Common myeloid progenitor, CD34-positive (primary cell): ENCODE data around the gene CD300H.
"Not testable (repeated sequence)": the region's sequence is repeated elsewhere in the genome, so short reads cannot be mapped to it uniquely, and the experiment has no call there.

Source experiments
- CTCF ChIA-PET: fragments of 350-600 bp; sonication (Branson Sonifier 250); formaldehyde crosslinking; loops from one replicate; lab custom pipeline; 2021; ENCODE audit warnings: antibody characterized with exemption; lab: Charles Lee
- POLR2A ChIA-PET: fragments of 350-600 bp; sonication (Branson Sonifier 250); formaldehyde crosslinking; loops from one replicate; lab custom pipeline; 2021; ENCODE audit warnings: antibody characterized with exemption; lab: Charles Lee
- DNase-seq, 3 donors: peaks; one replicate each; pipeline versions ENCODE4 v3.0.0 to v3.0.0-alpha.2; 2013
- H3K27ac ChIP-seq, 2 experiments: 1 replicate in 1 of 2; 2 replicates in 1 of 2; pipeline ENCODE4 v1.7.0; 2013; ENCODE audit warnings: inconsistent platforms in 2 of 2, low read length in 2 of 2, mild to moderate bottlenecking in 2 of 2, low read depth in 1 of 2, moderate library complexity in 1 of 2; ENCODE audit not compliant: severe bottlenecking in 2 of 2, insufficient read depth in 1 of 2, poor library complexity in 1 of 2
- H3K27me3 ChIP-seq, 5 experiments: replicated peaks in 2 of 5; 1 replicate in 3 of 5; 2 replicates in 2 of 5; pipeline versions ENCODE4 v1.6.1 to v1.7.0; 2013; ENCODE audit warnings: low read length in 4 of 5, mild to moderate bottlenecking in 2 of 5, moderate library complexity in 2 of 5, inconsistent platforms in 1 of 5; ENCODE audit not compliant: insufficient read depth in 5 of 5, control insufficient read depth in 4 of 5
- H3K36me3 ChIP-seq, 4 experiments: 1 replicate in 2 of 4; 2 replicates in 2 of 4; pipeline versions ENCODE4 v1.6.1 to v1.7.0; 2013; ENCODE audit warnings: low read length in 3 of 4, control low read depth in 1 of 4, mild to moderate bottlenecking in 1 of 4; ENCODE audit not compliant: control insufficient read depth in 4 of 4, insufficient read depth in 4 of 4
- H3K4me1 ChIP-seq, 4 experiments: 1 replicate in 3 of 4; 2 replicates in 1 of 4; pipeline versions ENCODE4 v1.6.1 to v1.7.1; 2013; ENCODE audit warnings: low read length in 3 of 4, mild to moderate bottlenecking in 3 of 4, control low read depth in 1 of 4, inconsistent platforms in 1 of 4, moderate library complexity in 1 of 4; ENCODE audit not compliant: control insufficient read depth in 4 of 4, insufficient read depth in 4 of 4; ENCODE audit errors: control extremely low read depth in 1 of 4
- H3K4me3 ChIP-seq, 7 experiments: 1 replicate in 4 of 7; 2 replicates in 3 of 7; pipeline versions ENCODE4 v1.5.1 to v1.7.0; 2013; ENCODE audit warnings: mild to moderate bottlenecking in 7 of 7, low read length in 6 of 7, moderate library complexity in 6 of 7, inconsistent platforms in 2 of 7, low read depth in 2 of 7, control low read depth in 1 of 7; ENCODE audit not compliant: insufficient read depth in 4 of 7, control insufficient read depth in 1 of 7; ENCODE audit errors: extremely low read depth in 1 of 7
- H3K9me3 ChIP-seq, 5 experiments: 1 replicate in 4 of 5; 2 replicates in 1 of 5; pipeline versions ENCODE4 v1.6.1 to v1.7.1; 2013; ENCODE audit warnings: low read length in 4 of 5, mild to moderate bottlenecking in 2 of 5, inconsistent platforms in 1 of 5, low read depth in 1 of 5, moderate library complexity in 1 of 5; ENCODE audit not compliant: control insufficient read depth in 4 of 5, insufficient read depth in 2 of 5; ENCODE audit errors: control extremely low read depth in 1 of 5
- WGBS: methylation state at CpG from one replicate; pipeline ENCODE4 v1.1.5; 2013; ENCODE audit not compliant: insufficient coverage; 5-methylcytosine and 5-hydroxymethylcytosine counted together

The CD300H gene

GRCh38 chr17:74520790-74521480 is 46.4 kb downstream of the CD300H start:
- ChIA-PET CTCF (interaction anchor here (0.7 to 2.9 kb wide), 10 partner anchors 9 to 321 kb away, joined by 3 to 13 read pairs (median 4); partner anchors contain the start of gene BTBD17), POLR2A (no interaction called here)
- 97% methylated on average over 18 of the region's 21 CpGs for WGBS
- no peaks in the 10 kb centered on the region for H3K27me3 ChIP-seq
- H3K4me3 ChIP-seq, result peak overlapping the region in 1 of 7 experiments; percentile 5
- H3K4me1 ChIP-seq, result peaks cover 0 to 45% (median 40%) of the 10 kb centered on the region in 4 experiments
- no peak overlapping the region for H3K27ac ChIP-seq
- H3K9me3 ChIP-seq, result peaks cover 0 to 18% (median 3%) of the 10 kb centered on the region in 5 experiments
- H3K36me3 ChIP-seq, result no peaks in the 10 kb centered on the region
- DNase-seq, result peak in 1 of 3 donors; percentile 24

GRCh38 chr17:74520016-74520434 is 47.3 kb downstream of the CD300H start:
- Histone ChIP-seq H3K9me3 (peaks cover 0 to 18% (median 3%) of the 10 kb centered on the region in 5 experiments), H3K36me3 (no peaks in the 10 kb centered on the region), H3K4me1 (peaks cover 0 to 54% (median 39%) of the 10 kb centered on the region in 4 experiments), H3K27me3 (no peaks in the 10 kb centered on the region), H3K27ac (no peak overlapping the region), H3K4me3 (no peak overlapping the region)
- DNase-seq, result peak; percentile 75 to 93 (median 91)
- POLR2A ChIA-PET, result interaction anchor here (0.6 kb wide), 1 partner anchor 179 kb away, joined by 3 read pairs; no protein-coding TSS in a partner anchor
- whole genome bisulfite sequencing, result 0% methylated on average over 2 of the region's 3 CpGs
- CTCF ChIA-PET, result interaction anchor here (0.8 to 2.9 kb wide), 7 partner anchors 8 to 158 kb away, joined by 3 to 13 read pairs (median 4); partner anchors contain the start of gene BTBD17

GRCh38 chr17:74518413-74518981 is 48.8 kb downstream of the CD300H start:
- H3K27ac ChIP-seq, DNase-seq, H3K4me3 ChIP-seq, POLR2A ChIA-PET, H3K36me3 ChIP-seq, H3K27me3 ChIP-seq: not testable (repeated sequence)
- Histone ChIP-seq H3K4me1 (peaks cover 0 to 48% (median 36%) of the 10 kb centered on the region in 4 experiments), H3K9me3 (peaks cover 0 to 16% (median 3%) of the 10 kb centered on the region in 5 experiments)
- CTCF ChIA-PET, result interaction anchor here (1.0 to 2.9 kb wide), 6 partner anchors 8 to 158 kb away, joined by 3 to 10 read pairs (median 3); no protein-coding TSS in a partner anchor
- 100% methylated on average over 1 of the region's 6 CpGs for WGBS

GRCh38 chr17:74516561-74517328 is 50.6 kb downstream of the CD300H start:
- H3K27ac ChIP-seq, result no peak overlapping the region
- H3K27me3 ChIP-seq, result no peaks in the 10 kb centered on the region
- no peaks in the 10 kb centered on the region for H3K36me3 ChIP-seq
- ChIA-PET POLR2A (interaction anchor here (0.6 to 0.7 kb wide), 2 partner anchors 43 to 53 kb away, joined by 3 read pairs; no protein-coding TSS in a partner anchor), CTCF (interaction anchor here (1.3 kb wide), 1 partner anchor 23 kb away, joined by 3 read pairs; no protein-coding TSS in a partner anchor)
- H3K4me3 ChIP-seq, result no peak overlapping the region
- WGBS, result 85% methylated on average over 3 of the region's 3 CpGs
- H3K9me3 ChIP-seq, result peaks cover 0 to 6% (median 0%) of the 10 kb centered on the region in 5 experiments
- DNase-seq, result no peak
- H3K4me1 ChIP-seq, result peaks cover 0 to 52% (median 42%) of the 10 kb centered on the region in 4 experiments

- Histone ChIP-seq H3K36me3 (no peaks in the 10 kb centered on the region), H3K9me3 (peaks cover 0 to 6% (median 0%) of the 10 kb centered on the region in 5 experiments), H3K4me3 (no peak overlapping the region), H3K27ac (no peak overlapping the region), H3K4me1 (peaks cover 0 to 44% (median 34%) of the 10 kb centered on the region in 4 experiments), H3K27me3 (no peaks in the 10 kb centered on the region)
- ChIA-PET CTCF (interaction anchor here (1.2 to 1.3 kb wide), 2 partner anchors 15 to 22 kb away, joined by 3 to 4 read pairs; partner anchors contain the start of gene CD300LB), POLR2A (interaction anchor here (0.7 kb wide), 1 partner anchor 43 kb away, joined by 3 read pairs; no protein-coding TSS in a partner anchor)
- DNase-seq, result no peak
- 79% methylated on average over 3 of the region's 4 CpGs for WGBS
Observed at GRCh38 chr17:74515941-74516340, 51.4 kb downstream of the CD300H start.

GRCh38 chr17:74514632-74515334 is 52.5 kb downstream of the CD300H start:
- Histone ChIP-seq H3K27me3 (no peaks in the 10 kb centered on the region), H3K4me3 (no peak overlapping the region), H3K27ac (no peak overlapping the region), H3K9me3 (peaks cover 0 to 6% (median 0%) of the 10 kb centered on the region in 5 experiments), H3K36me3 (no peaks in the 10 kb centered on the region), H3K4me1 (peaks cover 0 to 32% (median 23%) of the 10 kb centered on the region in 4 experiments)
- ChIA-PET POLR2A (no interaction called here), CTCF (interaction anchor here (1.2 kb wide), 1 partner anchor 17 kb away, joined by 4 read pairs; the partner anchor contains the start of gene CD300LB)
- no peak for DNase-seq
- 97% methylated on average over 10 of the region's 10 CpGs for WGBS
